H1 (cell line): ENCODE data around the gene CXCR3. TPM values are rescaled to one million over a fixed set of nuclear protein-coding genes. Genes with fewer than 3 reads are reported as not detected.

Experiments
- CTCF ChIP-seq, 3 experiments: IDR thresholded peaks; 1 replicate in 2 of 3; 2 replicates in 1 of 3; pipeline versions ENCODE4 v1.5.1 to v1.6.1; 2011; ENCODE audit warnings: low read length in 3 of 3, mild to moderate bottlenecking in 3 of 3, inconsistent platforms in 2 of 3, low read depth in 1 of 3, moderate library complexity in 1 of 3; ENCODE audit not compliant: insufficient read depth in 1 of 3; ENCODE audit errors: control extremely low read depth in 1 of 3
- MAFK ChIP-seq: IDR thresholded peaks from 2 replicates; pipeline ENCODE4 v1.6.1; 2012; ENCODE audit warnings: low read depth, mild to moderate bottlenecking, improper control_type of control experiment, low read length
- SIX5 ChIP-seq: IDR thresholded peaks from 2 replicates; pipeline ENCODE4 v1.6.1; 2011; ENCODE audit warnings: mild to moderate bottlenecking, low read depth, low read length
- SP2 ChIP-seq: IDR thresholded peaks from 2 replicates; pipeline ENCODE4 v1.6.1; 2012; ENCODE audit warnings: mild to moderate bottlenecking, low read length, inconsistent platforms
- TEAD4 ChIP-seq: IDR thresholded peaks from 2 replicates; pipeline ENCODE4 v1.6.1; 2012; ENCODE audit warnings: low read depth, low read length, inconsistent platforms, mixed read lengths
- polyA plus RNA-seq, 7 experiments: library from polyadenylated mRNA; depleted of rRNA in 3 of 7; stranded (reverse) in 5 of 7; unstranded in 2 of 7; fragments of >200 nt in 5 of 7; fragments of 200-250 nt in 2 of 7; gene quantifications; 1 replicate in 5 of 7; 2 replicates in 1 of 7; 4 replicates in 1 of 7; pipeline versions ENCODE4 v1.2.1 to v1.2.3, GENCODE V29; 2011 to 2013; ENCODE audit warnings: missing spikeins in 2 of 7, mixed read lengths in 2 of 7
- total RNA-seq: library from RNA; stranded (reverse); fragmentation: NEBNext Ultra II Directional; extraction: Animal tissue kit (Norgen Biotek cat#: 25700); gene quantifications from 2 replicates; pipeline ENCODE4 v1.2.1, GENCODE V29; 2021
- TF ChIP-seq, protein P1 (sequence below): IDR thresholded peaks from 2 replicates; pipeline ENCODE4 v1.6.1; 2012; ENCODE audit warnings: inconsistent platforms

CXCR3 gene
- total and polyA plus RNA-seq, 2 of the 8 experiments (the other 6 are each of a cell fraction or from before 2014, with no cell fraction given): not detected

- no peak for TF ChIP-seq CTCF (IDR thresholded peaks at IDR 0.05; ENCODE audit: control extremely low read depth in 1 of 3, insufficient read depth in 1 of 3, low read depth in 1 of 3, low read length in 3 of 3)
- TF ChIP-seq, protein P1, sequence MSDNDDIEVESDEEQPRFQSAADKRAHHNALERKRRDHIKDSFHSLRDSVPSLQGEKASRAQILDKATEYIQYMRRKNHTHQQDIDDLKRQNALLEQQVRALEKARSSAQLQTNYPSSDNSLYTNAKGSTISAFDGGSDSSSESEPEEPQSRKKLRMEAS: no peak
- no peak for TF ChIP-seq SP2
- no peak for TF ChIP-seq TEAD4
- no peak for TF ChIP-seq MAFK
- TF ChIP-seq SIX5: no peak
These were observed 3.8 kb upstream of the CXCR3 start (continued) for GRCh38 chrX:71622032-71622575.
